HG03432 (cell line): Measurements from ENCODE around the gene ZNF644.

ENCODE experiments used
- ATAC-seq: cut with Tn5 transposase; IDR thresholded peaks from one replicate; pipeline ENCODE4 v1.9.1; 2021; ENCODE audit warnings: mild to moderate bottlenecking, moderate library complexity; ENCODE audit not compliant: unreplicated experiment

ZNF644 gene

GRCh38 chr1:91022518-91022929 is 689 bp upstream of the ZNF644 start:
- ATAC-seq: peak; percentile 2

DNA sequence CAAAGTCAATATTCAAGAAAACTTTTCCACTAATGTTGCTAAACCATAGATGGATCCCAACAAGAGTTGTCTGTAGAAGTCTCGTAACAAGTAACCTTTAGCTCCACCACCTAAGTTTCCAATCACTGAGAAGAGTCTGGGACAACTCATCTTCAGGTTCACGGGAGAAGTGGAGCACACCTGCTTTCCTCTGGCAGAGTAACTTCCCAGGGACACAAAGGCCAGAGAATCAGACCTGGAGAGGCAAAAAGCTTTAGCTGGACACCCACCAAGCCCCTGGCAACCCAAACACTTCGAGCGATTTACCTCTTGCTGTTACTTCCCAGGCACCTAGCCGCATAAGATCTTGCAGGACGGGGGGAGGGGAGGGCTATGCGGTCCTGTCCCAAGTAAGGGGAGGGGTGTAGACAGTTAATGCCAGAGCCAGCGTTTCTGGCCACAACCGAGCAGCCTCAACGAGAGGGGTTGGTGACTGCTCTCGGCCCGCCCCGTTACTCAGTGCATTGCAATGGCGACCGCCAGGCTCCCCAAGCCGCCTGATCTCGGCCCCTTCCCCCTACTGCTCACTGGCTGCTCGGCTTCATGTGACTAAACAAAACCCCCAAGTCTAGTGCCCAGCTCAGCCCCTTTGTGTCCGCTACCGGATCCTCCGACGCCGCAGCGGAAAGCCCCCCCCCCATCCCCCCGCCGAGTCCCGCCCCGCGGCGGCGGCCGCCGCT is 709 bp downstream of the ZNF644 start:
- ATAC-seq: peak; percentile 48

DNA sequence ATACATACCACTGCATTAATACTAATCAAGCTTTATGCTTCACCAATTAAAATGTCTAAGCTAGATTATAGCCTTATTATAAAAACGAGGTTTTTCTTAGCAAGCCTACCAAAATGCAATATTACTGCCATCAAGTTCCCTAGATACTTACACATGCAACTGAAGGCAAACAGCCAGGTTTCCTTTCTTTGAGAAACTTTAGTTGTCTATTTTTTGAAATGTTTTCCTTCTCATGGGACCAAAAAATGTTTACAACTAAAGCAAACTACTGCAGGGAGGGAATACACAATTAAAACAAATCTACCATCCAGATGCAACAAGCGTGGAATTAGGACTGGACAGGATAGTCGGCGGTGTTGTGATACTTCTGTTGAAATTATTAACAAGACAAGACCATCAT is 1.3 kb downstream of the ZNF644 start:
- ATAC-seq: no peak

GRCh38 chr1:91018006-91018405 is 3.8 kb downstream of the ZNF644 start:
- no peak for ATAC-seq

- no peak for ATAC-seq
Observed at GRCh38 chr1:91015794-91016550, 5.9 kb downstream of the ZNF644 start.

DNA sequence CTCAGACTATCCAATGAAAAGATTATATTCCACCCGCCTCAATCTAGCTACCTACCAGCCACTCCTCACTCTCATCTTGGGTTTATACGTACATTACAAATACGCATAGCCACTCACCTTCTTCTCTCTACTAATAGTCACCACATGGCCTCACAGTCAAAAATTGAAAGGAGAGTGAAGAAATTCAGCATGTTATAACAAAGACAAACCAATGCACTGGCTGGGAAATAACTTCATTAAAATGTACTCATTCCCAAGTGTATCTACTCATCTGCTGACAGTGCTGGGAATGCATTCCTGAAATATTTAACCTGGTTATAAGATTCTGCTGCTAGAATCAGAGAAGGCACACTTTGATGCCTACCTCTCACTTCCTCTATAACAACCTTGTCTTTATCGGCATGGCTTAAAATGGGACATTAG is 6.5 kb downstream of the ZNF644 start:
- ATAC-seq: no peak

DNA sequence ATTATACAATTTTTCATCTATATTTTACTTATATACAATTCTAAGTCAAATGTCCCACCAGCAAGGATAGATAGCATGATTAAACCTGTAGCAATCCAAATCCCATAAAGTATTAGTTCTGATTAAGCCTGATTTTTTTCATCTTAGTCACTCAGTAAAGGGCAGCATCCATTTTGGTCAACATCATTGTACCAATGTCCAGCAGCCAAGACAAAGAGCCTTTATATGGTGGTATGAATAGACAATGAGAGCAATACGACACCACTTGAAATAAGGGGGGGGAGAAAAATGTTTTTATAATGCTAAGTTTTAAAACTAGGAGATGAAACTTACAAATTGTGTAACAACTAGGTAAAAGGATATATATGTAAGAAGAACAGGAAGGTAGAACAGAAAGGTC is 7.4 kb downstream of the ZNF644 start:
- ATAC-seq: no peak

- no peak for ATAC-seq
Observed at GRCh38 chr1:91013302-91013701, 8.5 kb downstream of the ZNF644 start.

- no peak for ATAC-seq
Observed at GRCh38 chr1:91012196-91012595, 9.6 kb downstream of the ZNF644 start.

- ATAC-seq: no peak
Observed at GRCh38 chr1:91011726-91012125, 10.1 kb downstream of the ZNF644 start.

- no peak for ATAC-seq
Observed at GRCh38 chr1:91007827-91008226, 14.0 kb downstream of the ZNF644 start.

DNA sequence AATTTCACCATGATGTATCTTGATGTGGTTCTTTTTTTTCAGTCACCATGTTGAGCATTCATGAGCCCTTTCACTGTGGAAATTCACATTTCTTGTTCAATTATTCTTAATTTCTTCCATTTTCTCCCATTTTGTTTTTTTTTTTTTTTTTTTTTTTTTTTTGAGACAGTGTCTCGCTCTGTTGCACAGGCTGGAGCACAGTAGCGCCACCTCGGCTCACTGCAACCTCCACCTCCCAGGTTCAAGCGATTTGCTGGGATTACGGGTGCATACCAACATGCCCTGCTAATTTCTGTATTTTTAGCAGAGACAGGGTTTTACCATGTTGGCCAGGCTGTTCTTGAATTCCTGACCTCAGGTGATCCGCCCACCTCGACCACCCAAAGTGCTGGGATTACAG is 14.7 kb downstream of the ZNF644 start:
- ATAC-seq: no peak

DNA sequence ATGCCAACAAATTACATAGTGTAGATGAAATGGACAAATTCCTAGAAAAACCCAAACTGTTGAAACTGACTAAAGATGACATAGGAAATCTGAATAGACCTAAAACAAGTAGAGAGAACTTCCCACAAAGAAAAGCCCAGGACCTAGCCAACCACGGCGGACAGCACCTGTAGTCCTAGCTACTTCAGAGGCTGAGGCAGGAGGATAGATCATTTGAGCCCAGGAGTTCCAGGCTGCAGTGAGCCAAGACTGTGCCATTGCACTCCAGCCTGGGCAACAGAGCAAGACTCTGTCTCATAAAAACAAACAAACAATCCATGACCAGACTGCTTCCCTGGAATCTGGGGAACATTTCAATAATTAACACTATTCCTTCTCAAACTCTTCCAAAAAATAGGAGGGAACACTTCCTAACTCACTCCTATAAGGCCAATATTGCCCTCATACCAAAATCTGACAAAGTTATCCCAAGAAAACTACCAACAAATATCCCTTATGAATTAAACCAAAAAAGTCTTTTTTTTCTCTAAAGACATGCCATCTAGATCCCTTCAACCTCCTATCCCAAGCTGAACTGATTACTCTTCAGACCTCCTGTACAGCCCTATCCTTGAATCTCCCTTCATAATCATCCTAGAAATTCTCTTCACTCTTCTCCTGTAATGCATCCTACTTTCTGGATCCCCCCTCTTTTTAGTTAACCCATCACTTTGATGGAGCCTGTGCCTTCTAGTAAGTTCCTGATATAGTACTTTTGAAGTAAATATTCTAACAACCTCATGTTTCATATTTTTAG is 15.5 kb downstream of the ZNF644 start:
- ATAC-seq: no peak

GRCh38 chr1:91005285-91005684 is 16.6 kb downstream of the ZNF644 start:
- ATAC-seq: no peak

GRCh38 chr1:91004145-91004544 is 17.7 kb downstream of the ZNF644 start:
- ATAC-seq: no peak

- ATAC-seq: no peak
Observed at GRCh38 chr1:90996742-90997413, 25.0 kb downstream of the ZNF644 start.

DNA sequence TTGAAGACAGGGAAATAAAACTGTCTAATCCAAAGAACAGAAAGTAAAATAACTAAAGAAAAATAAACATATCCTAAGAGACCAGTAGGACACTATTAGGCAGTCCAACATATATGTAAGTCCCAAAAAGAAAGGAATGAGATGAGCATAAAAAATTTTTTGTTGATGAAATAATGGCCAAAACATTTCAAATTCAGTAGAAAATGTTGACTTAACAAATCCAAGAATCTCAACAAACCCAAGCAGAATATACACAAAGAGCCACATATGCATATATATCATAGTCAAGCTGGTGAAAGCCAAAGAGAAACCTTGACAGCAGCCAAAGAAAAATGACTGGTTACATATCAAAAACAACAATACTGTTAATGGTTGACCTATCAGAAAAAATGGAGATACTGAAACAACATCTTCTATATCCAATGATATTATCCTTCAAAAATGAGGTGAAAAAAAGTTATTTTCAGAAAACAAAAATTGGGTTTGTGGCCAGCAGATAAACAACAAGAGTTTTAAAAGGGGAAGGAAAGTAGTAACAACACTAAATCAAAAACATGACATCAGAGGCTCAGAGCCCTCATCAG is 26.4 kb downstream of the ZNF644 start:
- ATAC-seq: no peak

GRCh38 chr1:90994461-90994860 is 27.4 kb downstream of the ZNF644 start:
- no peak for ATAC-seq

DNA sequence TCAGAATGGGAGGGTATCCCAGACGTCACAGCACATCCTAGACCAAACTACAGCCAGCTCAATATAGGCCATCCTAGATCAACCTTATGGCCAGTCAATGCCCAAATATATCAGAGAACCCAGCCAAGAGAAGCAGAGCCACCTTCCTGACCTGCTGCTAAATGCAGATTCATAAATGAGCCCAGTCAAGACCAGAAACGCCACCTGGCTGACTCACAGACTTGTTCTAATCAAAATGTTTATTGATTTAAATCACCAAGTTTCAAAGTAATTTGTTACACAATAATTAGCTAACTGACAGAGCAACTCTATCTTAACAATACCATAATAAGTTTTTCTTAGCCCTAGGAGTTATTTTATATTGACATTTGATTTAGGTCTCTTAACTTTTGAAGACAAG is 28.6 kb downstream of the ZNF644 start:
- no peak for ATAC-seq

- ATAC-seq: no peak
Observed at GRCh38 chr1:90990779-90991178, 31.1 kb downstream of the ZNF644 start.

DNA sequence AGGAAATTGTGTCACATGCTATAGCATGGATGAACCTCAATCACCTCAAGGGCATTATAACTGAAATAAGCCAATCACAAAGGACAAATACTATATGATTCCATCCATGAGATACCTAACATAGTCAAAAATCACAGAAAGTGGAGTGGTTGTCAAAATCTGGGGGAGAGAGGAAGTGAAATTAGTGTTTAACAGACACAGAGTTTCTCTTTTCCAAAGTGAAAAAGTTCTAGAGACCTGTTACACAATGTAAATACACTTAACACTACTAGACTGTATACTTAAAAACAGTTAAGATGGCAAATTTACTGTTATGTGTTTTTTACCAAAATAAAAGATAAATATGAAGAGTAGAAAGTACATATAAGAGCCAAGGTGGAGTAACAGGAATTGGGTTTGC is 31.8 kb downstream of the ZNF644 start:
- ATAC-seq: peak; percentile 72
